GM18517 (cell line): ENCODE data around the gene SLC10A1.

Experiments
- ATAC-seq: cut with Tn5 transposase; IDR thresholded peaks from one replicate; pipeline ENCODE4 v1.9.1; 2021; ENCODE audit warnings: mild to moderate bottlenecking, moderate library complexity; ENCODE audit not compliant: unreplicated experiment

The SLC10A1 gene

DNA sequence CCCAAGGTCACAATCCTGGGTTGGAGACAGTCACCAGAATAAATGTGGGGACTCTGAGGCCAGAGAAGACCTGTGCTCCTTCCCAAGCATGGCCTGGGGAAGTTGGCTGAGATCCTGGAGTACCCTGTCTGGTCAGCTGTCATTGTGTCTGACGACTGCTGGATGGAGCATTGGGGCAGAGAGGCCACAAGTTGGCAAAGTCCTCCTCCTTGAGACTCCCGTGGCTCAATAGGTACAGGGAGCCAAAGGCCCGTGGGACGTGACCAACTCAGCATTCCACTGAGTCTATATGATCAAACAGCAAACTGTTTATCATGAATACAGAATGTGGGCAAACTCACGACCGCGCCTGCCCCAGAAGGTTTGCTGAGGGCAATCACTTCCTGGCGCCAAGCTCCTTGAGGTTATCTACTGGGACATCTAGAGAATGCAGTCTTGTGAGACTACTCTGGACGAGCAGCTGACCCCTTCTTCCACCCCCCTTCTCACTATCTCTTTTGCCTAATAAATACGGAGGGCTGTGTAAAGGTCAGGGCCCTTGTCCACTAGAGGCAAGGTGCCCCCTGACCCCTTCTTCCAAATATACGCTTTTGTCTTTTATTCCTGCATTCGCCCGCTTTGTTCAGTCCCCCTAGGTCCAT is 14.3 kb upstream of the SLC10A1 start:
- ATAC-seq: no peak

DNA sequence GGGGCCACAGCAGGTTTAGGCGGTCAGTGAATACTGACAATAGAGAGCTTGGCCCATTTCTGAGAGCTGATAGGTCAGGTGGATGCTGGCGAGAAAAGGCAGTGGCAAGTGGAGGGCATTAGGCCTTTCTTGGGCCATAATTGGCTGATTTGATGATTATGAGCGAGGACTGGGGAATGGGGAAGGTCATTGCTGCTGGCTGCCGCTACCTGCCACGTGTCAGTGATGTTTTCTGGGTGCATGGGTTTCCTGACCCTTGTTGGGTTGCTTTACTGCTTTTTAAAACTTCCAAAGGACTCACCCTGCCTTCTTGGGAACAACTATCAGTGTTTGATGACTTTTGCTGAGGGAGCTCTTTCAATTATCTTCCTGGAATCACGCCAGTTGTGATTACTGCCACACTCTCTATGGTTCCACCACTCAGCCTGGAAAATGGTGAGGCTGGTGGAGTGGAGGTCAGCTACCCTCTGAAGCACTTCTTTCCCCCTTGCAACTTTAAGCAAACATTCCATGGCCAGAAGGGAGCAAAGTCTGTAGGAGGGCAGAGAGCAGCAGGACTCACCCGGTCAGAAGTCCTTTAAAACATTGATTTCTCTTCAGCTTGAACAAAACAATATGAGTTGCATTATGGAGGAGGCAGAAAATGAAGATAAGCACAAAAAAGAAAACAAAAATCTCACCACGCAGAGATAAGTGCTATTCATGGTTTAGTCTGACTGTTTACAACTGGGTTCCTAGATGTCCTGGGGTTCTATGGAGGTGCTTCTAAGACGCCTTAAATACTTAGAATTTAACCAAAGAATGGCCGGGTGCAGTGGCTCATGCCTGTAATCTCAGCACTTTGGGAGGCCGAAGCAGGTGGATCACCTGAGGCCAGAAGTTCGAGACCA is 12.1 kb upstream of the SLC10A1 start:
- ATAC-seq: no peak

DNA sequence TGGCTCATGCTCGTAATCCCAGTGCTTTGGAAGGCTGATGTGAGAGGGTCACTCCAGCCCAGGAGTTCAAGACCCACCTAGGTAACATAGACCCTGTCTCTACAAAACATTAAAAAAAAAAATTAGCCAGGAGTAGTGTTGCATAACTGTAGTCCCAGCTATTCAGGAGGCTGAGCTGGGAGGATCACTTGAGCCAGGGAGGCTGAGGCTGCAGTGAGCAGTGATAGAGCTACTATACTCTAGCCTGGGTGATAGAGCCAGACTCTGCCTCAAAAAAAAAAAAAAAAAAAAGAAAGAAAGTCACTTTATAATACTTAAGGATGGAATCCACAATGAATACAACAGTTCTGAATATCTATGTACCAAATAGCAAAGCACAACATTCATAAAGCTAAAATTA is 10.2 kb upstream of the SLC10A1 start:
- no peak for ATAC-seq

DNA sequence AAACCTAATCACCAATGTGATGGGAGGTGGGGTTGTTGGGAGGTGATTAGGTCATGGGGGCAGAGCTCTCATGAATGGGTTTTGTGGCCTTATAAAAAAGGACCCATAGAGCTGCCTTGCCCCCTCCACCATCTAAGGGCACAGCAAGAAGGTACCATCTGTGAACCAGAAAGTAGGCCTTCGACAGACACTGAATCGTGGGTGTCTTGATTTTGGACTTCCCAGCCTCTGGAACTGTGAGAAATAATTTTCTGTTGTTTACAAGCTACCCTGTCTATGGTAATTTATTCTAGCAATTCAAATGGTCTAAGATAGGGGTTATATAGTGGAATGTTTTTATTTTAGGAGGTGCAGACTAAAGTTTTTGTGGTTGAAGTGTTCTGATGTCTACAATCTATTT is 7.9 kb upstream of the SLC10A1 start:
- ATAC-seq: no peak

DNA sequence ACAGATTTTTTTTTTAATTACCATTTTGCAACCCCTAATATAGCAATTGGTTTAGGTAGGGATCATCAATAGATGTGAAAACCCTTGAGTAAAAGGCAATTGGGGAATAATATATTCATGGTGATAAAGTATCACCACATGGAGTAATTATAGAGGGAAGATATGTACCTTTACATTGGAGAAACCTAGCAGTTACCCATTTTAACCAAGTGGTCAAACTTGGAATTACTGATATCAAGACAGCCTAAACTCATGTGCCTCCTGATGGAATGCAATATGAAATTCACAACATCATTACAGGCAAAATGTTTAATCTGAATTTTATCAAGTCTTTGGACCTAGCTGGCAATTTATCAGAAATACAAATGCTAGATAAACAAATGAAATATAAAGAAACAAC is 6.7 kb upstream of the SLC10A1 start:
- ATAC-seq: no peak

DNA sequence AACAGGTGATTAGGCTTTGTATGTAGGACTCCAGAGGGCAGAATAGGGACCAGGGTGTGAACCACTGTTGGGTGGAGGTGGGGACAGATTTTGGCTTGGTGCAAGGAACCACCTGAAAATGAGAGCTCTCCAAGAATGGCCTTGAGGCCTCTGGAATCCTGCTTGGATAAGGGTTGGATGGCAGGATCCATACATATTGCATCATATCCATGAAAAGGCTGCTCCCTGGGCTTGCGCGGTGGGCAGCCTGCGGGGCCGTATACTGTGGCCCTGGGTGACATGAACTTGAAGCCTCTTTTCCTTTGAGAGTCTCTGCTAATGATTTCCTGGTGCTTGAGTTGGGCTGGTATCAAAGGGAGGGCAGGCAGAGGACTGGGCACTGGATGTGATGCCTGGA is 1.3 kb upstream of the SLC10A1 start:
- no peak for ATAC-seq

DNA sequence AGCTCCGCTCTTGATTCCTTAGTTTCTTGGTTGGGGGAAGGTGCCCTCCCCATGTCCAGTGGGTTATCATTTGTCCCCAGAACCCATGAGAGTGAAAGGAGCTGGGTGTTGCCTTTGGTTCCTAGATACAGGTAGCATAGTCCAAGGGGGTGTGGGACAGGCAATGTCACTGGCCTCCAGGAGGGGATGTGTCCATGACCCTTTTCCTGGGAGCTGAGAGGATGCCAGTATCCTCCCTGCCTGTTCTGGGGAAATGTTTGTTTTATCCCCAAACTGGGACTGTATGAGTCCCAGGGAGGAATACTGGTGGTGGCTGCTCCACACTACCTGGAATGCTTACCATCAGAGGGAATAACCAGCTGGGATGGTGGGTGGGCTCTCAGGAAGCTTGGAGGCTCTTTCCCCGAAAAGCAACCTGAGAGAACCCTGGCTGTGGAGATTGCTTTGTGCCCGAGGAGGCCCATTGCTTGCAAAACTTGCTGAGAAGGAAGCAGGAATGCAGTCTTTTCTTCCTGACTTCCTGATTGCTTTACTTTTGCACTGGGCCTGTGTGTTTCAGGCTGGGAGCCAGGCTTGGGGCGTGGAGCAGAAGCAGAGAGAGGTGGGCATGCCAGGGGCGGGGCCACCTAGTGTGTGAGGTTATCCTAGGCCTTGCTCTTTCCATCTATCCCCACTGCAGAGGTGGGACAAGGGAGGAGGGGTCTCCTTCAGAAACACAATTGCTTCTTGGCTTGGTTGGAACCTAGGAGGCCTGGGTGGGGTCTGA is 715 bp upstream of the SLC10A1 start:
- ATAC-seq: no peak

DNA sequence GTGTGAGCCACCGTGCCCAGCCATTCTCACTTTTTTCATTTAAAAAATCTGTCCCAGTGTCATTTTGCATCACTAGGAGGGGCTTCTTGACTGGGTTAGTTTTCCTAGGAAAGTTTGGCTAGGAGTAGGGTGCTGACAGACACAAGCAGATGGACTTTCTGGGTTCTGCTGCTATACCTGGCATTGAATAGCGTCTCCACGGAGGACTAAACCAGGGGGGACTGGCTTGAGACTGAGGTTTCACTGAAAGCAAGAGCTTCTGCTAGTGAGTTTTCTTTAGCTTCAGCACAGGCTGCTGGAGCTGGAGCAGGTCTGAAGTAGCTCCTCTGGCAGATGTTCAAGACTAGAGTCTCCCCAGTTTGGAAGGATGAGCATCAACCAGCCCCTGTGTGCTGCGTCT is 1.4 kb downstream of the SLC10A1 start:
- ATAC-seq: no peak

DNA sequence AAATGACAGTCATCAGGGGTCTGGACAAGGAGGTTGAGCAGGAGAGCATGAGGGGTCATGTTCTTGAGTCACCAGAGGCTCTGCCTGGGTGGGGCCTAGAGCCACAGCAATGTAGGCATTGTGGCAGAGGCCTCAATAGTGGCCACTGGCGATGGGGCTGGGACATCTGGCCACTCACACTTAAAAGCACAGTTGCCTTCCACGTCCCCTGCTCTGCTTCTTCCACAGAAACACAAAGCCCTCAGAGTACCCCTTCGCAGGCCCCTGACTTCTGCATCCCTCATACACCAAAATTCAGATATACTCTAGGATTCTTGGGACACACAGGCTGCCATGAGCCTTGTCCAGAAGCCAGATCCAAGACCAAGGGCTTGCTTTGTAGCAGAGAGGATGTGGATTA is 2.2 kb downstream of the SLC10A1 start:
- ATAC-seq: no peak

DNA sequence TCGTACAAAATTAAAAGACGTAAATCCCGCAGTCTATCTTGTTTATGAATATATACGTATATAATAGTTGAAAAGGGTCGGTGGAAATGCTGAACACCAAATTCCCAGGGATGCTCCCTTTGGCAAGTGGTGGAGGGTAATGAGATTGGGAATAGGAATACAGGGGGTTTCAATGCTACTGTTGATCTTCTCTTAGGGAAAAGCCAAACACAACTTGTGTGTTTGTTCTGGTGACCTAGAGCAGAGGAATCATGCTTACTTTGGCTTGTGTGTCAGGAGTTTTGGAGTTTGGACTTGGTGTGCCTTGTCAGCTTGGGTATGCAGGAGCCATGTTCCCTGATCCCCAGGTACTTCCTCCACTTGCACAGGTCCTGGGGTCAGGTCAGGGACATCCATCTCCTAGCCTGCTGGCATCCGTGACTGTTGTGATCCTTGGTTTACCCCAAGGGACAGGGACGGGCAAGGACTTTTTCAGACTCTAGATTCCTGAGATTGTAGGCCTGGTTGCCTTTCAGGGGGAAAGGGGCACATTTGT is 4.1 kb downstream of the SLC10A1 start:
- ATAC-seq: no peak

DNA sequence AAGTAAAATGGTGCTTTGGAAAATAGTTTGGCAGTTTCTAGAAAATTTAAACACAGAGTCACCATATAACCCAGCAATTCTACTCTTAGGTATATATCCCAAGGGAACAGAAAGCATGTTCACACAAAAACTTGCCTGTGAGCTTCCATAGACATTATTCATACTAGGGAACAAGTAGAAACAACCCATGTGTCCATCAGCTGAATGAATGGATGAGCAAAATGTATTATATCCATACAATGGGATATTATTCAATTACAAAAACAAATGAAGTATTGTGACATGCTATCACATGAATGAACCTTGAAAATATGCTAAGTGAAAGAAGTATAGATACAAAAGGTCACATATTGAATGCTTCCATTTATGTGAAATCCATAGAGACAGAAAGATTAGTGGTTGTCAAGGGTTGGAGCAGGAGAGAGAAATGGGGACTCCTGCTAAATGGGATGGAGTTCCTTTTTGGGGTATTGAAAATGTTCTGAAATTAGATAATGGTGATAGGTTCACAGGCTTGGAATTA is 7.9 kb downstream of the SLC10A1 start:
- no peak for ATAC-seq

DNA sequence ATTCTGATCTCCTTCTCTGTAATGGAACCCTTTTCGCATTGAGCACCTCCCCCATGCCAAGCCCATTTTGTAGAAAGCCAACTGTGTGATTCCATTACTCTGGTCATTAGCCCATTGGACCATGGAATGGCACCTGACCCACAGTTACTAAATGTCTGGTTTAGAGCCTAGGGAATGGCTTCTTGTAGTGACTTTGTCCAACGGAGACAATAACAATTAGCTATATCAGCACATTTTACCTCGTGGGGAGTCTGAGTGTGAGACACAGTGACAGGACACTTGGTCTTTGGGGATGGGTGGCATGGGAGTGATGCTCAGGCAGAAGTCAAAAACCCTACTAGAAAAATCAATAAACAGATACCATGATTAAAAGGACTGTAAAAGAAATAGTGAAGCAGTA is 10.4 kb downstream of the SLC10A1 start:
- no peak for ATAC-seq

DNA sequence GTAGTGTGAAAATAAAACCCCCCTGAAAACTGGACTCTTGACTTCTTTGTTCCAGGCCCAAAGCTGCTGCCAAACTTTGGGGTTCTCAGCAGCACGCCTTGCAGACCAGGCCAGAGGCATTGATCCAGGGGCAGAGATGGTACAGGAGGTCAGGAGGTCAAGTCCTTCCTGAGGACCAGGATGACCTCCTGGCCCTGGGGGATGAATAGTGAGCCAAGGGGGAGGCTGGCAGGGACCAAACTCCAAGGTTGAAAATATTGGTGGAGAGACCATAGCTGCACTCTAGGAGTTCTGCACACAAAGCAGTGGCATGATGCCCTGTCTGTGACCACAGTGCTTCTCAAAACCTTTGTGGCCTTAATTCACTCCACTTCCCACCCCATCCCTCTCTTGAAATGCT is 12.1 kb downstream of the SLC10A1 start:
- no peak for ATAC-seq

DNA sequence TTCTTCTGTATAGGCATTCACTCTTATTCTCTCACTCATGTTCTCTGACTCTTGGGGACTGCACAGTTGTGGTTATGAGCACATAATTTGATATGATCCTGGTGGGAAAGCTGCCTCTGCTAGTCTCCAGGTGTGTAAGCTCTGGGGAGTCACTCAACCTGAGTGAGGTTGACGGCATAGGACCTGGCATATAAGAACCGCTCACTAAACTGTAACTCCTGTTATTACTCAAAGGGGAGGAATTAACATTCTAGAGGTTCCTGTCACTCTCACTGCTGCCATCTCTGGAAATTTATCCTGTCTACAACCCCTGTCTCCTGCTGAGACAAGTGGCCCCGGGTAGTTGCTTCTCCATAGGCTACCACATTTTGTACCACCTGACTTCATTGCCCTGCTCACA is 16.1 kb downstream of the SLC10A1 start:
- no peak for ATAC-seq

DNA sequence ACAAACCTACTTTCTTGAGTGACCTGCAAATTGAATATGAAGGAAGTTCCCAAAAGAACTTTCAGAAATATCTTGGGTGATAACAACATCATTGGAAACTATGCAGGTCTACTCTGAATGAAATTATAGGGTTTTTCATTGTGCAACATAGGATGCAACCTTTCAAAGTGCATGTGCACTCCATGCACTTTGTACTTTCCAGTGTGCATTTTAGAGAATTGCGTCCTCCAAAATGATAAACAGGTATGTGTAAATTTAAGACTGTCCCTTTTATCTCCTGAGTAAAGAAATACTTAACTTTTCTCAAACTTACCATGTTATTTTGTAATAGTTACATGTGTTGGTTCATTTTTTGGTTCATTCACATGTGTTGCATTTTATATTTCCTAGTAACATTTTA is 16.9 kb downstream of the SLC10A1 start:
- ATAC-seq: no peak

DNA sequence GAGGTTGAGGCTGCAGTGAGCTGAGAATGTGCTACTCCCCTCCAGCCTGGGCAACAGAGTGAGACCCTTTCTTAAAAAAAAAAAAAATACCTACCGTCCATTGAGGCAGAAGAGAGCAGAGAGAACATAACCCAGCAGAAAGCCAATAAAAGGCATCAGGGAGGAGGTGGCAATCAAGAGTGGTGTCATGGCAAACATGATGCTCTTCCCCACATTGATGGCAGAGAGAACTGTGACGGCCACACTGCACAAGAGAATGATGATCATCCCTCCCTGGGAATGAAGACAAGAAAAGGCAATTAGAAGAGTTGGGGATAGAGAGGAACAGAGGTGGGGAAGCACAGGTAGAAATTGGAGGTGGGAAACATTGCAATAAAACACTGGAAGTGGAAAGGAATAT is 18.0 kb downstream of the SLC10A1 start:
- ATAC-seq: no peak

DNA sequence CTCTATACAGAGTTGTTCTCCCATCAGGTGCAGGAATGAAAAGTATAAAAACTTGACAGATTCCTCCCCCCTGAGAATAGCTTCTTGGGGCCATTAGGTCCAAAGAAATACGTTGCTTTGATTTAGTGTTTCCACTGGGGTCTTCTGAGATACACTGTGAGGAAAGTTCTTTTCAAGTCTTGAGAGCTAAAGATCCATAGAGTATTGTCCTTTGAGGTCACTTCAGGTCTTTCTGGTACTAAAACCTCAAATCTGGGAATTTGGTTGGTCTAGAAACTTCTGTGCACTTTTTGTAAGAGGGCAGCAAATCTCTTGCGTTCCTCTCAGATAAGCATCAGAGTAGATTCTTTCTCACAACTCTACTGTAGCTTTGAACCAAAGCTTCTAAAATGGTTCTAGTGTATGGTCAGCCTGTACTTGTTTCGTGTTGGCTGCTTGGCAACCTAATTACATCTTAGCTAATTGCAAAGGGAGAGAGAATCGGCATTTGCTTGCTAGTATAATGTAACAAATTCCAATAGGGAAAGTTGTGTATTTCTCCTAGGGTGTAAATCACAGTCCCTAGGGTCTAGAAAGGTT is 20.1 kb downstream of the SLC10A1 start:
- ATAC-seq: no peak

DNA sequence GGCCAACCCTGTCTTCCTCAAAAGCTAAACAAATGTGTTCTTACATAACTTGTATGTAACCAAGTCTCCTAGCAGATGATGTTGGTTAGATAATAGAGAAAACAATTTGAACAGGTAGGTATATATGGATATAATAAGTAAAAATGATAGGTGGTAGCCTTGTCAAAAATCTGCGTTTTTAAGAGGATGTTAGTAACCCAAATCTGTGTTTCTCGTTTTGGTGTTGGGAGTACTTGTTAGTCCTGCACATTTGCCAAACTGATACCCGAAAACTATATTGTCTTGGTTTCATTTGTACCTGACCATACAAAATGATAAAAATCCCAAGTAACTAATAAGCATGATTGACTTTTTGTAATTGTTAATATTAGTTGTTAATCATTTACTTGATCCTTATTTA is 22.0 kb downstream of the SLC10A1 start:
- no peak for ATAC-seq

DNA sequence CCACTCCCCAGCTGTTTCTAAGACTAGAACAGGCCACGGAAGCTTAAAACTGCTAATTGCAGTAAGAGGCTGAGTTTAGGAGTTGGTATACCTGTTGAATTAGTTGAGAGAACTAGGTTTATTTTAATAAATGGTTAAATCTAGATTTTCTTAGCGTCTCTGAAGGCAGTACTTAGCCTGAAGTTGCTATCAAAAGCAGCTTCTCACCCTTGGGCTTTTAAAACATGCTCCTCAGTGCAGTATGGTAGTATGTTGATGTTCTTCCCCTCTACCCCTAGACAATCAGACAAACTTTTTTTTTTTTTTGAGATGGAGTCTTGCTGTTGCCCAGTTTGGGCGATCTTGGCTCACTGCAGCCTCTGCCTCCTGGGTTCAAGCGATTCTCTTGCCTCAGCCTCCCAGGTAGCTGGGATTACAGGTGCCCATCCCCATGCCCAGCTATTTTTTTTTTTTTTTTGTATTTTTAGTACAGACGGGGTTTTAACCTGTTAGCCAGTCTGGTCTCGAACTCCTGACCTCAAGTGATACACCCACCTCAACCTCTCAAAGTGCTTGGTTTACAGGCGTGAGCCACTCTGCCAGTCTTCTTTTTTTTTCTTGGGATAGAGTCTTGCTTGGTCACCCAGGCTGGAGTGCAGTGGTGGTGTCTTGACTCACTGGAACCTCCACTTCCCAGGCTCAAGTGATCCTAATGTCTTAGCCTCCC is 23.3 kb downstream of the SLC10A1 start:
- no peak for ATAC-seq
